ENCODE measurements around the gene FRMD1. TPM values are rescaled to one million over a fixed set of nuclear protein-coding genes. Genes with fewer than 3 reads are reported as not detected.

The FRMD1 gene
- total RNA-seq, 1 experiment from 2014 or later, result 0.57 TPM

DNA sequence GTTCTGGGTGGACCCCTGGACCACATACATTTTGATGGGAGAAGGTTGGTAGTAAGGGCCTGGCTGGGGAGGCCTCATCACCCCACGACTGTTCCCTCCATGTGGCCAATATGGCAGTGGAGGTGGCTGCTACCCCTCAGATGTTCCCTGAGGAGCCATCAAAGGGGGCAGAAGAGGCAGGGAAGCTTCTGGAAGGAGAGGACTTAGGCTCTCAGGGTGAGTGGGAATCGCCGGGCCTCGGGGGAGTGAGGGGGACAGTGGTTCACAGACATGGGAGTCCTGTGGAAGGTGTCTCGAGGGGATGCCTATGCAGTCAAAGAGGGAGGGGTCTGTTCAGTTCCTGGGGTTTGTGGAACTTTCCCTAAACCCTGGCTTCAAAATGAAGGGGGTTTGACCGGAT, 32.9 kb upstream of the FRMD1 start:
- DNase-seq (ENCODE audit: low spot score) (no peak), ATAC-seq (no peak)
- POLR2A ChIA-PET, result no interaction called here
- no peak for TF ChIP-seq E2F4 (CRISPR knock-in tag; IDR thresholded peaks at IDR 0.05; ENCODE audit: borderline replicate concordance, low read depth)
- TF ChIP-seq ZNF396 (CRISPR knock-in tag; IDR thresholded peaks at IDR 0.05; ENCODE audit: borderline replicate concordance), result no peak
- no peak for TF ChIP-seq USF2 (CRISPR knock-in tag; IDR thresholded peaks at IDR 0.05)
- TF ChIP-seq MYBL2 (CRISPR knock-in tag; IDR thresholded peaks at IDR 0.05), result no peak
- no peak for TF ChIP-seq ZNF317 (CRISPR knock-in tag; IDR thresholded peaks at IDR 0.05; ENCODE audit: borderline replicate concordance, low read depth)
- TF ChIP-seq, protein P1, sequence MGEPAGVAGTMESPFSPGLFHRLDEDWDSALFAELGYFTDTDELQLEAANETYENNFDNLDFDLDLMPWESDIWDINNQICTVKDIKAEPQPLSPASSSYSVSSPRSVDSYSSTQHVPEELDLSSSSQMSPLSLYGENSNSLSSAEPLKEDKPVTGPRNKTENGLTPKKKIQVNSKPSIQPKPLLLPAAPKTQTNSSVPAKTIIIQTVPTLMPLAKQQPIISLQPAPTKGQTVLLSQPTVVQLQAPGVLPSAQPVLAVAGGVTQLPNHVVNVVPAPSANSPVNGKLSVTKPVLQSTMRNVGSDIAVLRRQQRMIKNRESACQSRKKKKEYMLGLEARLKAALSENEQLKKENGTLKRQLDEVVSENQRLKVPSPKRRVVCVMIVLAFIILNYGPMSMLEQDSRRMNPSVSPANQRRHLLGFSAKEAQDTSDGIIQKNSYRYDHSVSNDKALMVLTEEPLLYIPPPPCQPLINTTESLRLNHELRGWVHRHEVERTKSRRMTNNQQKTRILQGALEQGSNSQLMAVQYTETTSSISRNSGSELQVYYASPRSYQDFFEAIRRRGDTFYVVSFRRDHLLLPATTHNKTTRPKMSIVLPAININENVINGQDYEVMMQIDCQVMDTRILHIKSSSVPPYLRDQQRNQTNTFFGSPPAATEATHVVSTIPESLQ (CRISPR knock-in tag; IDR thresholded peaks at IDR 0.05), result no peak
- TF ChIP-seq ATF1 (CRISPR knock-in tag; IDR thresholded peaks at IDR 0.05), result no peak
- no peak for TF ChIP-seq ATF2 (CRISPR knock-in tag; IDR thresholded peaks at IDR 0.05; ENCODE audit: borderline replicate concordance, low read depth)
- no peak for TF ChIP-seq NR1H2 (CRISPR knock-in tag; IDR thresholded peaks at IDR 0.05)
- TF ChIP-seq ZNF138 (CRISPR knock-in tag; conservative IDR thresholded peaks at IDR 0.05), result no peak
- TF ChIP-seq ZBTB43 (CRISPR knock-in tag; IDR thresholded peaks at IDR 0.05), result no peak
- TF ChIP-seq ZBTB21 (CRISPR knock-in tag; IDR thresholded peaks at IDR 0.05; ENCODE audit: borderline replicate concordance), result no peak
- no peak for TF ChIP-seq ZNF219 (CRISPR knock-in tag; IDR thresholded peaks at IDR 0.05; ENCODE audit: borderline replicate concordance)
- TF ChIP-seq MAX (CRISPR knock-in tag; IDR thresholded peaks at IDR 0.05), result no peak
- no peak for TF ChIP-seq SOX15 (CRISPR knock-in tag; IDR thresholded peaks at IDR 0.05)
- no peak for TF ChIP-seq TP53 (CRISPR knock-in tag; IDR thresholded peaks at IDR 0.05)
- TF ChIP-seq, protein P2, sequence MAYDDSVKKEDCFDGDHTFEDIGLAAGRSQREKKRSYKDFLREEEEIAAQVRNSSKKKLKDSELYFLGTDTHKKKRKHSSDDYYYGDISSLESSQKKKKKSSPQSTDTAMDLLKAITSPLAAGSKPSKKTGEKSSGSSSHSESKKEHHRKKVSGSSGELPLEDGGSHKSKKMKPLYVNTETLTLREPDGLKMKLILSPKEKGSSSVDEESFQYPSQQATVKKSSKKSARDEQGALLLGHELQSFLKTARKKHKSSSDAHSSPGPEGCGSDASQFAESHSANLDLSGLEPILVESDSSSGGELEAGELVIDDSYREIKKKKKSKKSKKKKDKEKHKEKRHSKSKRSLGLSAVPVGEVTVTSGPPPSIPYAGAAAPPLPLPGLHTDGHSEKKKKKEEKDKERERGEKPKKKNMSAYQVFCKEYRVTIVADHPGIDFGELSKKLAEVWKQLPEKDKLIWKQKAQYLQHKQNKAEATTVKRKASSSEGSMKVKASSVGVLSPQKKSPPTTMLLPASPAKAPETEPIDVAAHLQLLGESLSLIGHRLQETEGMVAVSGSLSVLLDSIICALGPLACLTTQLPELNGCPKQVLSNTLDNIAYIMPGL (CRISPR knock-in tag; IDR thresholded peaks at IDR 0.05), result no peak
- no peak for TF ChIP-seq CTCF (IDR thresholded peaks at IDR 0.05)
- no peak for TF ChIP-seq GTF2I (CRISPR knock-in tag; conservative IDR thresholded peaks at IDR 0.05)
- TF ChIP-seq ELF4 (CRISPR knock-in tag; IDR thresholded peaks at IDR 0.05; ENCODE audit: low read depth), result no peak
- Mint-ChIP-seq H3K36me3 (no peaks in the 10 kb centered on the region), H3K27ac (no peak overlapping the region), H3K4me1 (no peaks in the 10 kb centered on the region), H3K27me3 (ENCODE audit: low read depth) (no peaks in the 10 kb centered on the region), H3K4me3 (no peak overlapping the region), H3K9me3 (peaks cover 5% of the 10 kb centered on the region)
- CTCF ChIA-PET, result no interaction called here
